SH-SY5Y (cell line): ENCODE measurements around the gene NAV2.

Source experiments
- GATA2 ChIP-seq: IDR thresholded peaks from 2 replicates; pipeline ENCODE4 v1.6.1; 2011; ENCODE audit warnings: mild to moderate bottlenecking, low read depth, low read length
- GATA3 ChIP-seq: IDR thresholded peaks from 2 replicates; pipeline ENCODE4 v1.6.1; 2011; ENCODE audit warnings: low read depth, mild to moderate bottlenecking, low read length, moderate library complexity

Gene NAV2

DNA sequence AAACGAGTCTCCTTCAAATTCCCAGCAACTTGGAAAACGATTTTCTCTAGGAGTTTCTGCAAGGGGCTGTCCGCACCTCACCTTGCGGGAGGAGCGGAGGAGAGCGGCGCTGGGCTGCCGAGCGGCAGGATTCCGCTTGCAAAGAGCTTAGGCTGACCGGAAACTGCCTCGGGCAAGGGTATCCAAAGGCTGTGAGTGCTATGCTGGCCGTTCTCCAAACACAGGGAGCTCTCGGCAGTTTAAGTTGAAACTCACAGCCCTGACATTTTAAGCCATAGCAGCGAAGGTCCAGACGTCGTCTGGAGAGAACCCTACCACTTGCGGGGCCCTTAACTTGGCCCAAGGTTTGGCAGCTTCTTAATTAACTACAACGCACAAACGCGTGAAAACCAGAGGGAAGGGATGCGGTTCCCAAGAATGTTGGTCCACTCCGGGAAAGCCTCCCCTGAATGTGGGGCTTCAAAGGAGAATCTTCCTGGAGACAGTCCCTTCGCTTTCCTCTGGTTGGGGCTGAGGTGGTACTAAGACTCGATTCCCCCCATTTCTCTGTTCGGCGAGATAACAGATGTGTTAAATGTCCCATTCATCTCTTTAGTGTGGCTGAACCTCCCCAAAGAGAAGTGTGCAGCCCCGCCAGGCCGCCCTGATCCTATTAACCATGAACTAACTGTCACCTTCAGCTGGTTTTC lies 448.7 kb downstream of the NAV2 start:
- TF ChIP-seq GATA3 = no peak
- TF ChIP-seq GATA2 = no peak

- TF ChIP-seq GATA3 = no peak
- TF ChIP-seq GATA2 = no peak
These were observed 449.5 kb downstream of the NAV2 start for GRCh38 chr11:20161923-20162744.

DNA sequence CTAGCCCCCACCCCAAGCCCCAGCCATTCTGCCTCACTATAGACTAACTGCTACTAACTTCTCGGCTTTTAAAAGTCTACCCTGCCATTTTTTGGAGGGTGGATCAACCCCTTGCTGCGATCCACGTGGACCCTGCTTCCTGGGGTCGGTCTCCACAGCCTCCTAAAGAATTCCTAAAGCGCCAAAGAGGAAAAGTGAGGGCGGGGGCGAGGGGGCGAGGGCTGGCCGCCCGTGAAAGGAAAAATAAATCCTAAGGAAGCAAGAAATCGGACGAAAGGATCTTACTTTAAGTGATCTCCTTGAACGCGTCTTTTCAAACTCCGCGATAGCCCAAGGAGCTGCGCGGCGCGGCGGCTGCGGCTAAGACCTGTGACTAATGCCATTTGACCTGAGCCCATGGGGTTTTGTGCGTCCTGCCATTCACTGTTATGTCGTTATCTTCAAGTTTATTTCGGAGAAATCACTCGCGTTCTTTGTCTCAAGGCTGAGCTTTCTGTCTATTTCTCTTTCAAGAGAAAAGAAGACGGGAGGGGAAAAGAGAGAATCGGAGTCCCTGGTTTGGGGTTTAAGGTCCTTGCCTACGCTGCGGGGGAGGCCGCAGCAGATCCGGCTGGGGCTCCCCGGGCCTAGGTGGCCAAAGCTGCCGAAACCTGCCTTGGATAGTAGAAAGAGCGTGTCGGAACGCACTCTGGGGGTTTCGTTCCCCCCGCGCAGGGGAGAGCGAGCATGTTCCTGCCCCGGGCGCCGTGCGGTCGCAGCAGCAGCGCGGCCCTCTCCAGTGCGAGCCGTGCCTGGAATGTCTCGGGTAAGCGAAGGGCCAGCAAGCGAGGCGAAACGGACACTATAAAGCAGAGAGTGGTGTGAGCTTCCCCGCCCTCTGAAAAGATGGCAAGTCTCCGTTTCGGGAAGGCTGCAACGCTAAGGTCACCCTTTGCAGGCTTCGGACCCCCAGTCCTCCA lies 450.5 kb downstream of the NAV2 start:
- no peak for TF ChIP-seq GATA3
- no peak for TF ChIP-seq GATA2

DNA sequence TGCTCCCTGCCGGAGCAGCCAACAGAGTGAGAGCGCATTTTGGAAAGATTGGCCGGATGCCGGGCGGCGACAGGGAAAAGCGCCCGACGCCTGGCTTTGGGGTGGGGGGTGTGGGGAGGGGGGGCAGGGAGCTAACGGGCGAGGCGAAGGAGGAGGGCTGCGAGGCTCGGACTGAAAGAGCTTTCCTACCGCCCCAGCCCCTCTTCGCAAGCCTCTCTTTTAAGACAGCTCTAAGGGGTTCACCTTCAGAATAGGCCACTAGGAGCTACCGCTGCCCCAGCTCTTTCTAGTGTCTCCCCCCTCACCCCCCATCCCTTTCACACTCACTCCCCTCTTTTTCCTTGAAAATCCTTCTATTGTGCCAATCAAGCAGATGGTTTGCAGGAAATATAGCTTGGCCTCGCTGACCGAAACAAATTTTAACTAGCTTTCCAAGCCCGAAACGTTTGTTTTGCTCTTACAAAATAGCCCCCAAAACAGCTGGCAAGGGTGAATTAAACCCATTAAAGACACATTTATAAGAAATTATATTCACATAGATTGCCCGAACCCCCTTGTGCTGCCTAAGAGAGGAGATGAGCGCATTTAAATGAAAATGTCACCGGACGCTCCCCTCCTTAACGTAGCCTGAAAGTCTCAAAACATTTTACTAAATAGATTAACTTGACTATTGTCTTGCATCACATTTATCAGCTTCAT lies 451.3 kb downstream of the NAV2 start:
- TF ChIP-seq GATA2 (no peak), GATA3 (no peak)
